DOHH2 (cell line): ENCODE data around the gene LIFR.

Experiments
- CTCF ChIP-seq: fragments of 200-600 bp; sonication (generic); IDR thresholded peaks from one replicate; pipeline ENCODE4 v1.5.1; 2014; ENCODE audit warnings: antibody characterized with exemption, mild to moderate bottlenecking, low read depth, low read length; ENCODE audit not compliant: poor library complexity, severe bottlenecking
- EZH2phosphoT487 ChIP-seq: fragments of 200-600 bp; sonication (generic); IDR thresholded peaks from 2 replicates; pipeline ENCODE4 v1.6.1; 2017; ENCODE audit warnings: borderline replicate concordance, mild to moderate bottlenecking, antibody characterized with exemption, low read length, moderate library complexity, mixed read lengths

- TF ChIP-seq CTCF (no peak), EZH2phosphoT487 (no peak)
Measured at GRCh38 chr5:38468978-38469706, 87.3 kb downstream of the LIFR start.
